Activated naive CD8-positive, alpha-beta T cell treated with anti-CD3 and anti-CD28 coated beads for 36 hours (primary cell): ENCODE measurements around the gene ZDHHC19. TPM values are rescaled to one million over a fixed set of nuclear protein-coding genes. Genes with fewer than 3 reads are reported as not detected.
"Not testable (repeated sequence)": the region's sequence is repeated elsewhere in the genome, so short reads cannot be mapped to it uniquely, and the experiment has no call there.

ENCODE experiments used
- DNase-seq: peaks from one replicate; pipeline ENCODE4 v3.0.0; 2021
- H3K27ac Mint-ChIP-seq: one replicate; pipeline ENCODE4 v1.8.0; 2022; ENCODE audit warnings: mild to moderate bottlenecking, moderate library complexity, mixed read lengths
- H3K27me3 Mint-ChIP-seq: one replicate; pipeline ENCODE4 v1.8.0; 2022; ENCODE audit warnings: mild to moderate bottlenecking, mixed read lengths
- H3K36me3 Mint-ChIP-seq: one replicate; pipeline ENCODE4 v1.8.0; 2021; ENCODE audit warnings: mild to moderate bottlenecking, mixed read lengths
- H3K4me1 Mint-ChIP-seq: one replicate; pipeline ENCODE4 v1.8.0; 2021; ENCODE audit warnings: mixed read lengths
- H3K4me3 Mint-ChIP-seq: one replicate; pipeline ENCODE4 v1.8.0; 2022; ENCODE audit warnings: mild to moderate bottlenecking, moderate library complexity, mixed read lengths
- H3K9me3 Mint-ChIP-seq: one replicate; pipeline ENCODE4 v1.8.0; 2022; ENCODE audit warnings: mixed read lengths
- total RNA-seq, 2 experiments: library from RNA; stranded (reverse); gene quantifications; one replicate each; pipeline ENCODE4 v1.2.3, GENCODE V29; 2021

Gene ZDHHC19, protein sequence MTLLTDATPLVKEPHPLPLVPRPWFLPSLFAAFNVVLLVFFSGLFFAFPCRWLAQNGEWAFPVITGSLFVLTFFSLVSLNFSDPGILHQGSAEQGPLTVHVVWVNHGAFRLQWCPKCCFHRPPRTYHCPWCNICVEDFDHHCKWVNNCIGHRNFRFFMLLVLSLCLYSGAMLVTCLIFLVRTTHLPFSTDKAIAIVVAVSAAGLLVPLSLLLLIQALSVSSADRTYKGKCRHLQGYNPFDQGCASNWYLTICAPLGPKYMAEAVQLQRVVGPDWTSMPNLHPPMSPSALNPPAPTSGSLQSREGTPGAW
- not detected for total RNA-seq

DNA sequence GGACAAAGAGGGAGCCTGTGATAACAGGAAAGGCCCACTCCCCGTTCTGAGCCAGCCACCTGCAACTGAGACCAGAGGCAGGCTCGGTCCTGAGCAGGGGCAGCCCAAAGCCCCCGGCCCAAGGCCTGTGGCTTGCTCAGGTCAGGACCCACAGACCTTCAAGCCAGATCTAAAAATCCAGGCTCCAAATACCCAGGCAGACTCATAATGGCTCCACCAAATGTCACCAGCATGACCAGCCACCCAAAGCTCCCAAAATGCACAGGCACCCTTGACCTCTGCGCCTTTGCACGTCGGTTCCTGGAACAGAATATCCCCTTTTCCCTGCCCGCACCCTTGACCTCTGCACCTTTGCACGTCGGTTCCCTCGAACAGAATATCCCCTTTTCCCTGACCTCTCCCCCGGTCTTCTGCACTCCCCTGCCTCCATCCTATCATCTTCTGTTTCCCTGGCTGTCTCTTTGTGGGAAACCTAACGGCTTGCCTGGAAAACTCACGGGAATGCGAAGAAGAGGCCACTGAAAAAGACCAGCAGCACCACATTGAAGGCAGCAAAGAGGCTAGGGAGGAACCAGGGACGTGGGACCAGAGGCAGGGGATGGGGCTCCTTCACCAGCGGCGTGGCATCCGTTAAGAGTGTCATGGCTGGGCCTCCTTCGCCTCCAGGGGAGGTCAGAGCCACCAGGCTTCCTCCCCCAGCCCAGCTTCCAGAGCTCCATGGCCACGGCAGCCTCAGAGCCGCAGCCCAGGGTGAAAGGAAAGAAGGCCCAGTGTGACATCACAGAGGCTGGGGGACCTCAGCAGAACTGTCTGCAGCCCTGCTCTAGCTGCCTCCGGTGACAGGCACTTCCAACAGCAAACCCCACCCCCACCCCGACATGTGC, at the start of gene ZDHHC19:
TSS of gene ZDHHC19 (minus strand) at position 728 of the 884 bp plus-strand sequence. CDS start at position 643, 85 bp downstream.
- Mint-ChIP-seq H3K4me1 (peaks cover 5% of the 10 kb centered on the region), H3K27me3 (no peaks in the 10 kb centered on the region), H3K27ac (no peak within 1 kb of the TSS), H3K36me3 (no peaks in the 10 kb centered on the region), H3K9me3 (peaks cover 1% of the 10 kb centered on the region), H3K4me3 (no peak within 1 kb of the TSS)
- no peak for DNase-seq

- Mint-ChIP-seq H3K4me1 (no peaks in the 10 kb centered on the region), H3K4me3 (no peak overlapping the region), H3K27me3 (no peaks in the 10 kb centered on the region), H3K36me3 (peaks cover 13% of the 10 kb centered on the region), H3K27ac (no peak overlapping the region), H3K9me3 (peaks cover 1% of the 10 kb centered on the region)
- no peak for DNase-seq
Measured at GRCh38 chr3:196260784-196261183, 49.6 kb upstream of the ZDHHC19 start.

- DNase-seq: no peak
- Mint-ChIP-seq H3K9me3 (no peaks in the 10 kb centered on the region), H3K27ac (no peak overlapping the region), H3K4me1 (no peaks in the 10 kb centered on the region), H3K36me3 (peaks cover 5% of the 10 kb centered on the region), H3K4me3 (no peak overlapping the region), H3K27me3 (no peaks in the 10 kb centered on the region)
Measured at GRCh38 chr3:196255776-196256175, 44.6 kb upstream of the ZDHHC19 start.

- no peak overlapping the region for H3K4me3 Mint-ChIP-seq
- no peaks in the 10 kb centered on the region for H3K9me3 Mint-ChIP-seq
- H3K27ac Mint-ChIP-seq: no peak overlapping the region
- no peaks in the 10 kb centered on the region for H3K27me3 Mint-ChIP-seq
- H3K4me1 Mint-ChIP-seq: no peaks in the 10 kb centered on the region
- no peak for DNase-seq
- H3K36me3 Mint-ChIP-seq: peaks cover 3% of the 10 kb centered on the region
Measured at GRCh38 chr3:196254376-196255283, 43.4 kb upstream of the ZDHHC19 start.

- Mint-ChIP-seq H3K4me3 (no peak overlapping the region), H3K4me1 (no peaks in the 10 kb centered on the region), H3K27me3 (no peaks in the 10 kb centered on the region), H3K9me3 (no peaks in the 10 kb centered on the region), H3K36me3 (peaks cover 3% of the 10 kb centered on the region), H3K27ac (no peak overlapping the region)
- DNase-seq: no peak
Measured at GRCh38 chr3:196251918-196252317, 40.7 kb upstream of the ZDHHC19 start.

GRCh38 chr3:196246612-196247308, 35.6 kb upstream of the ZDHHC19 start:
- Mint-ChIP-seq H3K4me1 (no peaks in the 10 kb centered on the region), H3K27me3 (no peaks in the 10 kb centered on the region), H3K27ac (no peak overlapping the region), H3K4me3 (no peak overlapping the region), H3K36me3 (peaks cover 2% of the 10 kb centered on the region), H3K9me3 (no peaks in the 10 kb centered on the region)
- DNase-seq: no peak

- H3K27ac Mint-ChIP-seq, H3K4me1 Mint-ChIP-seq, H3K9me3 Mint-ChIP-seq, H3K27me3 Mint-ChIP-seq, H3K4me3 Mint-ChIP-seq, DNase-seq, H3K36me3 Mint-ChIP-seq: not testable (repeated sequence)
Measured at GRCh38 chr3:196244166-196244565, 33.0 kb upstream of the ZDHHC19 start.

DNA sequence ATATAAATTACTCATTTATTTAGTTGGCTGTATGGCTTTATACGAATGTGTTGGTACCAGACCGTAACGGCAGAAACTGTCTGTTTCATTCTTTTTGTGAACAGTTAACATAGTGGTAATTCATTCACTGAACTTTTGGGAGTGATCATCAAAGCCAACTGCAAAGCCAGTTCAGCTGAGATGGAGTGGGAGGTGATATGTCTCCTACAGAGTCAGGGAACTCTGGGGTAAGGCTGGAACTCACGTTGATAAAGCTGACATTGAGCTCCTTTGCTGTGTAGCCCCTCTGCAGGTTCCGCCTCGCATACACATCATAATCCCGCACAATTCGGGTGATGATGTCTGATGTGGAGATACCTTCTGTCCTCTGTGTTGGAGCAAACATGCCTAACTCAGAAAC, 30.5 kb upstream of the ZDHHC19 start:
- Mint-ChIP-seq H3K4me1 (peaks cover 8% of the 10 kb centered on the region), H3K27me3 (no peaks in the 10 kb centered on the region), H3K9me3 (no peaks in the 10 kb centered on the region), H3K4me3 (no peak overlapping the region), H3K36me3 (peaks cover 6% of the 10 kb centered on the region), H3K27ac (no peak overlapping the region)
- DNase-seq: no peak

GRCh38 chr3:196240424-196240823, 29.2 kb upstream of the ZDHHC19 start:
- Mint-ChIP-seq H3K4me1 (peaks cover 13% of the 10 kb centered on the region), H3K4me3 (no peak overlapping the region), H3K27me3 (no peaks in the 10 kb centered on the region), H3K27ac (no peak overlapping the region), H3K9me3 (no peaks in the 10 kb centered on the region), H3K36me3 (peaks cover 6% of the 10 kb centered on the region)
- DNase-seq: no peak

DNA sequence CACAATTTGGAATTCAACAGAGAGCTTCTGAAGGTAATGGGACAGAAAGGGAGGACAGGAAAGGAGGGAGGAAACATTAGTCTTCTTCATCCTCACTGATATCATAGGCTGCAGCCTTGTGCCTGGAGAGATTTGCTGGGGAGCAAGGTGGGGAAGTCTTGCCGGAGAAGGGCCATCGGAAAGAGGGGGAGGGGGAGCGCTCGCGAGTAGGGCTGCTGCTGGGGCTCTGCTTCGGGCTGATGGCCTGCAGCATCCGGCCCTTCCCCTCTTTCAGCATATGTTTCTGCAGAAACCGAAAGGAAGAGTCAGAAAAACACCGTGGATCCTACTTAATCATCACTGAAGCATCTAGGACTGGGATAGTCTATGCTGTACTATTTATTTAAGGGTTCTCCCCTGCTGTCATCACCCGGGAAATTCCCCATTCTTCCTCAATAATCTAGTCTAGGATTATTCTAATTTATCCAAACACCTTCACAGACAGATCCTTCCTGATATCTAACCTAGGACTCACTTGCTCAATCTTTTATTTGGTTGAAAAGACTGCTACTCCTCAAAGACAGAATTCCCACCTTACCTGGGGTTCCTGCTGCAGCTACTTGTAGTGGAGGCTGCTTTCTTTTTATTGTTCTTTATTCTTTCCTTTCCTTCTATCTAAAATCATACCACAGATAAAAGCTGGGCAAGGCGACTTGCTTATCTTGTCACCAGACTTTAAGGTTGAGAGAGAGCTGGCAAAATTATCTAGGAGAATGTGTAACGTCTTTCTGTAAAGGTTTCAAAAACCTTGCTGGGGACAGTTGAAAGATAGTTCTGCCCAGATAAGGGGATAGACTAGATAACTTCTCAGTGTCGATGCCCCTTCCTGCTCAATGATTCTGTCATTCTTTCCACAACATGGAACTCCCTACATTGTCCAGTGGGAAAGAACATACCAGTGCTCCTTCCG, 27.7 kb upstream of the ZDHHC19 start:
- Mint-ChIP-seq H3K4me1 (peaks cover 13% of the 10 kb centered on the region), H3K27me3 (no peaks in the 10 kb centered on the region), H3K36me3 (peaks cover 6% of the 10 kb centered on the region), H3K27ac (no peak overlapping the region), H3K4me3 (no peak overlapping the region), H3K9me3 (no peaks in the 10 kb centered on the region)
- no peak for DNase-seq

DNA sequence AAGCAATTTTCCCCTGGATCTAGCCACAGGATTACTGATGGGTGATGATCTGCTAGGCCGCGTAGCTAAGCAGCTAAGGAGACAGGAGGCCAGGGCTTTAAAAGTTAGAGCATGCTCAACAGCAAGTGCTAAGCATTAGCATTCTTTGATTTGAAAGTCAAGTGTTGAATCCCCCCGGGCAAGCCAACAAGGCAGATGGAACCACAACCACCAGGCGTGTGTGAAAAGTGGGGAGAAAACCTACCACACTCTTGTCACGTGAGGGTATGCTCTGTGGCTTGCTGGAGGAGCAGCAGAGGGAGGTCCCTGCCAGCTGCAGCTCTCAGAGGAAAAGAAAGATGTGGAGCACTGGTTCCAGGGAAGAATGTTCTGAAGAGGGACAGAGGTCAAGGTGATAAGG, 26.0 kb upstream of the ZDHHC19 start:
- Mint-ChIP-seq H3K4me3 (no peak overlapping the region), H3K27ac (peak overlapping the region; percentile 22), H3K27me3 (no peaks in the 10 kb centered on the region), H3K9me3 (no peaks in the 10 kb centered on the region), H3K36me3 (peaks cover 4% of the 10 kb centered on the region), H3K4me1 (peaks cover 23% of the 10 kb centered on the region)
- DNase-seq: no peak

- no peak for DNase-seq
- no peak overlapping the region for H3K27ac Mint-ChIP-seq
- no peaks in the 10 kb centered on the region for H3K27me3 Mint-ChIP-seq
- H3K4me3 Mint-ChIP-seq: no peak overlapping the region
- no peaks in the 10 kb centered on the region for H3K9me3 Mint-ChIP-seq
- peaks cover 23% of the 10 kb centered on the region for H3K4me1 Mint-ChIP-seq
- H3K36me3 Mint-ChIP-seq: peaks cover 4% of the 10 kb centered on the region
Measured at GRCh38 chr3:196236223-196236622, 25.0 kb upstream of the ZDHHC19 start.

- DNase-seq: no peak
- peaks cover 23% of the 10 kb centered on the region for H3K4me1 Mint-ChIP-seq
- no peaks in the 10 kb centered on the region for H3K27me3 Mint-ChIP-seq
- no peak overlapping the region for H3K4me3 Mint-ChIP-seq
- H3K9me3 Mint-ChIP-seq: no peaks in the 10 kb centered on the region
- H3K36me3 Mint-ChIP-seq: peaks cover 4% of the 10 kb centered on the region
- H3K27ac Mint-ChIP-seq: no peak overlapping the region
Measured at GRCh38 chr3:196235452-196236122, 24.4 kb upstream of the ZDHHC19 start.
